NCI-H146 treated with DMSO at 0.1 percent for 48 hours (cell line): ENCODE measurements around the gene FGFR2.
"Not testable (repeated sequence)": the region's sequence is repeated elsewhere in the genome, so short reads cannot be mapped to it uniquely, and the experiment has no call there.

Experiments used
- DNase-seq: peaks from one replicate; lab custom pipeline; 2025; ENCODE audit not compliant: unreplicated experiment; lab: John Stamatoyannopoulos, UW

Gene FGFR2

DNA sequence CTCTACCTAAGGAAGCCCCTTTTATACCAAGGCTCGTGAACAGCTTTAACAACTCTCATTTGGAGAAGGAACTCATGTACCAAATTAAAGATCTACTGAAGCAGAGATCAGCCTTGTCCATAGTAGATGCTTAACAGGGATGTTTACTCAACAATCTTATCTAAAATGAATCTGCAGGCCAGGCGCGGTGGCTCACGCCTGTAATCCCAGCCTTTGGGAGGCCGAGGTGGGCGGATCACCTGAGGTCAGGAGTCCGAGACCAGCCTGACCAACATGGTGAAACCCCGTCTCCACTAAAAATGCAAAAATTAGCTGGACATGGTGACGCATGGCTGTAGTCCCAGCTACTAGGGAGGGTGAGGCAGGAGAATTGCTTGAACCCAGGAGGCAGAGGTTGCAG lies 43.3 kb downstream of the FGFR2 start:
- not testable (repeated sequence) for DNase-seq

DNA sequence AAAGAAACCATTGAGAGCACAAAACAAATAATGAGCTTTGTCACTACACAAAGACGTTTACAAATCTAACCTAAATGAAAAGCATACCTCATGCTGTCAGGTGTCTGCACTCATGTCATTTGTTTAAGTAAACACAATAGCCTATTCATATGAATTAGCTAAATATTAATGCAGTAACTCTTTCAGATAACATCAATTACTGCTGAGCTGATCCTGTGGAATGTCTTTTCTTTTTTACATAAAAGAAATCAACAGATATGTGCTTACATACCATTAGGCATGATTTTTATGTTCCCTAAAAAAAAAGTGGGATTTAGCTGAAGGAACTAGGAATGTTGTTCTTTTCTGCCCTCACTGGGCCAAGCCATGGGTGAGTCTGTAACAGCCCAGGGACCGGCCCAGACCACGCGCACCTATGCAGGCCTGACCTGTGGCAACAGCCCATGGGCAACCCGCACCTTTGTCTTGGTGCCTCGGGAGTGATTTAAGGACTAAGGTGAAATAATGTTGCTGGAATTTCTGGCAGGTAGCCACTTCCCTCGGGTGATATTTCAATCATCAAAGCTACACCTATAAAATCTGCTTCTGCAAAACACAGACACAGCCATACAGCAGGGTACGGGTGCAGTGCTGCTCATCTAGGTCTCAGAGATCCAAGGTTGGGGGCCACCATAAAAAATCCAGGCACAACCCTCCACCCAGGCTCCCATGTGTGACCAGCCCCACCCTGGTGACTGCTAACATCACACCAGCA lies 44.6 kb downstream of the FGFR2 start:
- peak; percentile 77 for DNase-seq

DNA sequence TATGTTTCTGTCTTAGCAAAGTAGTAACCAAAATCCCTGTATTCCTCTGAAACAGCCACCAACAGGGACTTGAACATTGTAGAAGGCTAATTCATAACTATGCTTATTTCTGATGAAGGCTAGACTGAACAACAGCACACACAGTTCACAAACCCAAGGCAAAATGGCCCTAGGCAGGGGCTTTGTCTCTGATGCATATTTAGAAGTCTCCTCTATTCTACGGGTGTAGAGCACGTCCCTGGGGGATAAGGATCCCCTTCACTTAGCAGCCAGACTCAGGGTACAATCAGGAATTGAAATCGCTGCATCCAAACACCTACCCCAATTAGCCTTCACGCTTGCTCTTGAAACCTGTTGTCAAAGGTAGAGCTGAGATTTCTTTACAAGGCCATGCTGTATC lies 45.5 kb downstream of the FGFR2 start:
- DNase-seq, result no peak

- no peak for DNase-seq
These were observed 46.9 kb downstream of the FGFR2 start for GRCh38 chr10:121551210-121551885.

GRCh38 chr10:121544301-121544869 lies 53.9 kb downstream of the FGFR2 start:
- DNase-seq, result no peak

- no peak for DNase-seq
These were observed 54.7 kb downstream of the FGFR2 start for GRCh38 chr10:121543545-121543944.

DNA sequence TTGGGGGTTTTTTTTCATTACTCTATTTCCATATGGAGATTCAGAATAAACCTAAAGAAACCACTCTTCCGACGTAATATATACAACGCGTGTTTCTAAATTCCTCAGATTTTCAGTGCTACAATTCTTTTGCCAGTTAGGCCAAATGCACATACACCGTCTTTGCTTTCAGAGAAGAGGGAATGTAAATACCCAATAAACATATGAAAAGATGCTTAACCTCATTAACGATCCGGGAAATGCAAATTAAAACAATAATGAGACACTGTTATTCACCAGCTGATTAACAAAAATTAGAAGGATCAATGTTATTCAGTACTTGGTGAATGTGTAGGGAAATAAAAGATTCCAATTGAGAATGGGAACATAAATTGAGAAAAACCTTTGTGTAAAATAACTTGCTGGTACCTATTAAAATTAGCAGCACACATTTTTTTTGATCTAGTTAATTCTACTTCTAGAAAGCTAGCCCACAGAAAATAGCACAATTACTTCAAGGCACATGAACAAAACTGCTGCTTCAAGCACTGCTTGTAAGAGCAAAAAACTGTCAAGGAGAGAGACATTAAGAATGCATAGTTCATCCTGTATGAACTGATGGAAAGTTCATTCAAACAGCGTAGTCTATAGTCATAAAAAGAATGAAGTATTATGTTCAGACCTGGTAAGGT lies 56.7 kb downstream of the FGFR2 start:
- DNase-seq, result no peak

- no peak for DNase-seq
These were observed 57.4 kb downstream of the FGFR2 start for GRCh38 chr10:121540732-121541395.

GRCh38 chr10:121539786-121540185 lies 58.5 kb downstream of the FGFR2 start:
- no peak for DNase-seq

GRCh38 chr10:121536310-121536913 lies 61.8 kb downstream of the FGFR2 start:
- no peak for DNase-seq

- DNase-seq, result no peak
These were observed 62.9 kb downstream of the FGFR2 start for GRCh38 chr10:121535381-121535780.

- no peak for DNase-seq
These were observed 65.9 kb downstream of the FGFR2 start for GRCh38 chr10:121532292-121532864.

DNA sequence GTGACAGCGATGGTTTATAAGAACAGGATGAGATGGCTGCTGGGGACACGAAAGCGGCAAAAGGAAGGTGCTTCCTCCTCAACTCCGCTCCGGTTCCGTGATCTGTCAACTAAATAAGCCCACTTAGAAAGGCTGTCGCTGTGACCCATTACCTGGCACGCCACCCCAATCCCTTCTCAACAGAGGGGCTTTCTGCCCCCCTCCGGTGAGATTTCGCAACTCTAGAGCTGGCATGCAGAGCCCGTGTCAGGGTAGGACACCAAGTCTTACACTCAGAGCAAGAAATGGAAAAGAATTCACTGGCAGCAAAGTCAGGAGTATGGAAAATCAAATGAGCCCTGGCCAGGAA lies 66.4 kb downstream of the FGFR2 start:
- no peak for DNase-seq

DNA sequence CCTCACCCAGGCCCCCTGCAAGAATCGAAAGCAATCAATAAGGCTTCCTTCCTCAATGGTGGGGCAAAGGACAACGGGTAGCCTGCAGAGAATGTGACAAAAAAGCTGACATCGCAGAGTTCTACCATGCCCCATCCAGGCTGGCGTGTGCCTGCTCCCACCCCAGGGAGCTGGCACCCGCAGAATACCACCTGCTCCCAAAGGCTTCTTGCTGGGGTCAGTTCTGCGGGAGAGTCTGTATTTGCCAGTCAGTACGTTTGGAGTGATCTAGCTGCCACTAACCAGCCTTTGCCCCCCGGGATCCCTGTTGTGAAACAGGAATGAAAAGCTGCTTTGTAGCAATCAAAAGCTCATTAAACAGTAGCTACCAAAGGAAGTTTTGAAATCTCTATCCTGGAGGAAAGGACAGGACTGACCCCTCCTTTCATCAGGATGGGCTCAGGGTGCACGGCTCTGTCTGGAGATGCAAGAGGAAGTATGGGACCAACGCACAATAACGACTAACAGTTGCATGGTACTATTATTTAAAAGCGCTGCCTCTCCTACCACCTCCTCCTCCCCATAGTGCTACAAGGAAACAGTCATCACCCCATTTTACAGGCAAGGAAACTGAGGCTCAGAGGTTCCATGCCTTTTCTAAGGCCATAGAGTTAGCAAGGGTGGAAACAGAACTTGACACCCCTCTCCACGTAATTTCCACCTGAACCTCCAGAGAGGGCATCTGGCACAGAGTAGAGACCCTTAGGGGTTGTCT lies 67.0 kb downstream of the FGFR2 start:
- no peak for DNase-seq

DNA sequence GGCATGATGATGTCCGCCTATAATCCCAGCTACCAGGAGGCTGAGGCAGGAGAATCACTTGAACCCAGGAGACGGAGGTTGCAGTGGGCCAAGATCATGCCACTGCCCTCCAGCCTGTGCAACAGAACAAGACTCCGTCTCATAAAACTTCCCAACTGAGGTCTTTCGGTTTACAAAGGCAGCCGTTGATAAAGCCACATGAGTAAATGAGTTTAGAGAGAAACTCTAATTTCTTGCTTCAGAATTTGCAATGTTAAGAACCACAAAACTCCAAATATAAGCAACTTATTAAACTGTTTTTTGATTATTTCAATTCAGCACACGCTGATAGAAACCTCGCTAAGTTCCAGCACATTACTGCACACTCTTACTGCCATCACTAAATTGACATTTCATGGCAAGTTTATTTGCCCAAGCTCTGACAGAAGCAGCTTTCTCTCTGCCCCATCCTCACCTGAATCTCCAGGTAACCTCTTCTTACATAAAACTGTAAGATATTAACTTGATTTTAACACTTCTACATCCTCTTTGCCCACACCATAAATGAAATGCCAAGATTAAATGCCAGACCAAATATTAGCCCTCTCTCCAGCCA lies 67.7 kb downstream of the FGFR2 start:
- no peak for DNase-seq

GRCh38 chr10:121527690-121528089 lies 70.6 kb downstream of the FGFR2 start:
- DNase-seq, result peak; percentile 41

GRCh38 chr10:121526801-121527221 lies 71.4 kb downstream of the FGFR2 start:
- peak; percentile 20 for DNase-seq

- no peak for DNase-seq
These were observed 72.0 kb downstream of the FGFR2 start for GRCh38 chr10:121526135-121526790.
